Measurements from ENCODE around the gene GNGT1.

GRCh38 chr7:93945756-93946535 is 39.6 kb downstream of the GNGT1 start:
- TF ChIP-seq TAF1 (IDR thresholded peaks at IDR 0.05; ENCODE audit: low read depth, low read length) (no peak), POLR2A (IDR thresholded peaks at IDR 0.05; ENCODE audit: low read depth, low read length) (no peak), POLR2AphosphoS5 (IDR thresholded peaks at IDR 0.05; ENCODE audit: low read depth, low read length) (no peak), POU2F2 (IDR thresholded peaks at IDR 0.05; ENCODE audit: low read depth, low read length) (no peak), PAX5 (IDR thresholded peaks at IDR 0.05; ENCODE audit: insufficient read depth, low read length, severe bottlenecking) (no peak)
